Smooth muscle cell (in vitro differentiated cells): Measurements from ENCODE around the gene ENTPD1. TPM values are rescaled to one million over a fixed set of nuclear protein-coding genes. Genes with fewer than 3 reads are reported as not detected.
A peak's percentile ranks its signal among the peaks of the same experiment; 100 is the strongest.
"Not testable (repeated sequence)": the region's sequence is repeated elsewhere in the genome, so short reads cannot be mapped to it uniquely, and the experiment has no call there.

Experiments used
- DNase-seq: peaks from one replicate; lab custom pipeline; 2025; ENCODE audit not compliant: unreplicated experiment; lab: John Stamatoyannopoulos, UW
- H2AFZ ChIP-seq: fragments of 200-600 bp; sonication (generic); 2 replicates; pipeline ENCODE4 v1.6.0; 2016; ENCODE audit warnings: antibody characterized with exemption, low read depth, mild to moderate bottlenecking
- H3F3A ChIP-seq: fragments of 200-600 bp; sonication (generic); 2 replicates; pipeline ENCODE4 v1.6.0; 2017; ENCODE audit warnings: antibody characterized with exemption, low read depth
- H3K27ac ChIP-seq: fragments of 200-600 bp; sonication (generic); 2 replicates; pipeline ENCODE4 v1.5.1; 2016; ENCODE audit warnings: low read depth, mild to moderate bottlenecking
- H3K27me3 ChIP-seq: fragments of 200-600 bp; sonication (generic); 2 replicates; pipeline ENCODE4 v1.6.1; 2016; ENCODE audit warnings: low read depth, mild to moderate bottlenecking
- H3K36me3 ChIP-seq: fragments of 200-600 bp; sonication (generic); 2 replicates; pipeline ENCODE4 v1.5.1; 2016; ENCODE audit warnings: low read depth
- H3K4me1 ChIP-seq: fragments of 200-600 bp; sonication (generic); 2 replicates; pipeline ENCODE4 v1.5.1; 2016; ENCODE audit warnings: low read depth
- H3K4me2 ChIP-seq: fragments of 200-600 bp; sonication (generic); 2 replicates; pipeline ENCODE4 v1.6.0; 2016; ENCODE audit warnings: mild to moderate bottlenecking
- H3K4me3 ChIP-seq: fragments of 200-600 bp; sonication (generic); 2 replicates; pipeline ENCODE4 v1.5.1; 2016; ENCODE audit warnings: mild to moderate bottlenecking
- H3K79me2 ChIP-seq: fragments of 200-600 bp; sonication (generic); 2 replicates; pipeline ENCODE4 v1.6.0; 2016; ENCODE audit warnings: low read depth, mild to moderate bottlenecking
- H3K9ac ChIP-seq: fragments of 200-600 bp; sonication (generic); 2 replicates; pipeline ENCODE4 v1.6.0; 2016; ENCODE audit warnings: low read depth
- H3K9me3 ChIP-seq: fragments of 200-600 bp; sonication (generic); replicated peaks from 2 replicates; pipeline ENCODE4 v1.5.1; 2016; ENCODE audit warnings: low read depth
- H4K20me1 ChIP-seq: fragments of 200-600 bp; sonication (generic); 2 replicates; pipeline ENCODE4 v1.6.0; 2016; ENCODE audit warnings: low read depth
- CTCF ChIP-seq: fragments of 200-600 bp; sonication (generic); IDR thresholded peaks from 2 replicates; pipeline ENCODE4 v1.5.1; 2017; ENCODE audit warnings: borderline replicate concordance, mild to moderate bottlenecking, antibody characterized with exemption; ENCODE audit not compliant: insufficient read depth, poor library complexity, severe bottlenecking
- WGBS: methylation state at CpG from one replicate; pipeline ENCODE4 v1.1.7; 2016; ENCODE audit warnings: low lambda C conversion rate; 5-methylcytosine and 5-hydroxymethylcytosine counted together
- polyA plus RNA-seq: library from polyadenylated mRNA; unstranded; fragments of >200 nt; fragmentation: Nextera tagmentation; extraction: Ambion mirVana; gene quantifications from 2 replicates; pipeline ENCODE4 v1.2.1, GENCODE V29; 2016
- total RNA-seq: library from RNA; depleted of rRNA; stranded (reverse); fragments of >200 nt; gene quantifications from 2 replicates; pipeline ENCODE4 v1.2.3, GENCODE V29; 2014

ENTPD1 gene
- total and polyA plus RNA-seq, 2 experiments from 2014 or later = 2.7 to 5.0 TPM

- no peaks in the 10 kb centered on the region for H3F3A ChIP-seq
Measured at GRCh38 chr10:95761939-95762492, 6.1 kb downstream of the ENTPD1 start.

DNA sequence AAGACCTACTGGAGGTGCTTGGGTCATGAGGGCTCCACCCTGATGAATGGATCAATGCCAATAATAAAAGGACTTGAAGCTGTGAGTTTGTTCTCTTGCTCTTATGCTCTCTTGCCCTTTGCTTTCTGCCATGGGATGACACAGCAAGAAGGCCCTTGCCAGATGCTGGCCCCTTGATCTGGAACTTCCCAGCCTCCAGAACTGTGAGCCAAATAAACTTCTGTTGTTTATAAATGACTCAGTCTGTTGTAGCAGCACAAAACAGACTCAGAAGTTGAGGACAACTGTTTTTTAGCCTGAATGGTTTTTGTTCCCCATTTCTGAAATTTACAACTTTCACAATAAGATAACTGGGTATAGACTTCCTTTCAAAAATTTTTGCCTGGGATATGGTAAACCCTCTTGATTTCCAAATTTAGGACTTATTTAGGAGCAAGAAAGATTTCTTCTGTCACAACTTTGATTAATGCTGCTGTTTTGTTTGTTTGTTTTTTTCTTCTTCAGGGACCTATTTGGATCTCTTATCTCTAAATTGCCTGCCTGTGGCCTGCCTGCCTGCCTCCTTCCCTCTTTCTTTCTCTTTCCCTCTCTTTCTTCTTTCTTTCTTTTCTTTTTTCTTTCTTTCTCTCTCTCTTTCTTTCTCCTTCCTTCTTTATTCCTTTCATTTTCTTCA lies 12.1 kb downstream of the ENTPD1 start:
- Histone ChIP-seq H3K27me3 (no peaks in the 10 kb centered on the region), H2AFZ (peak overlapping the region; percentile 16), H3K4me3 (no peak overlapping the region), H3K4me2 (no peak overlapping the region), H3K9me3 (no peaks in the 10 kb centered on the region), H3K36me3 (no peaks in the 10 kb centered on the region), H4K20me1 (no peaks in the 10 kb centered on the region), H3K27ac (peak overlapping the region; percentile 67), H3F3A (peaks cover 9% of the 10 kb centered on the region), H3K4me1 (no peaks in the 10 kb centered on the region), H3K79me2 (no peaks in the 10 kb centered on the region), H3K9ac (no peak overlapping the region)
- no peak for DNase-seq
- no peak for TF ChIP-seq CTCF

More at GRCh38 chr10:95761939-95762492, 6.1 kb downstream of the ENTPD1 start:
- TF ChIP-seq CTCF = no peak
- H3K4me1 ChIP-seq = no peaks in the 10 kb centered on the region
- no peak overlapping the region for H3K9ac ChIP-seq
- DNase-seq = no peak
- H2AFZ ChIP-seq = no peak overlapping the region
- H3K27me3 ChIP-seq = no peaks in the 10 kb centered on the region
- H3K4me2 ChIP-seq = no peak overlapping the region
- no peak overlapping the region for H3K4me3 ChIP-seq
- no peaks in the 10 kb centered on the region for H3K36me3 ChIP-seq
- WGBS = 83% methylated on average over 3 of the region's 3 CpGs
- no peaks in the 10 kb centered on the region for H3K79me2 ChIP-seq
- no peak overlapping the region for H3K27ac ChIP-seq
- H3K9me3 ChIP-seq = no peaks in the 10 kb centered on the region
- no peaks in the 10 kb centered on the region for H4K20me1 ChIP-seq

GRCh38 chr10:95770084-95770720 lies 14.2 kb downstream of the ENTPD1 start:
- no peak for DNase-seq
- Histone ChIP-seq H3K79me2 (no peaks in the 10 kb centered on the region), H3K4me1 (no peaks in the 10 kb centered on the region), H3K36me3 (no peaks in the 10 kb centered on the region), H4K20me1 (no peaks in the 10 kb centered on the region), H3K4me3 (no peak overlapping the region), H2AFZ (peak overlapping the region; percentile 15), H3K4me2 (no peak overlapping the region), H3K27ac (no peak overlapping the region), H3F3A (peaks cover 9% of the 10 kb centered on the region), H3K9ac (no peak overlapping the region), H3K27me3 (no peaks in the 10 kb centered on the region), H3K9me3 (no peaks in the 10 kb centered on the region)
- no peak for TF ChIP-seq CTCF
- WGBS = 95% methylated on average over 4 of the region's 4 CpGs

- H3K27ac ChIP-seq, H3K4me3 ChIP-seq, H3K4me2 ChIP-seq, H2AFZ ChIP-seq, H3K27me3 ChIP-seq, H3K9me3 ChIP-seq, DNase-seq, H3K4me1 ChIP-seq, H3K9ac ChIP-seq, H3K36me3 ChIP-seq, H3F3A ChIP-seq, H3K79me2 ChIP-seq, H4K20me1 ChIP-seq: not testable (repeated sequence)
- 48% methylated on average over 2 of the region's 2 CpGs for WGBS
Measured at GRCh38 chr10:95773454-95773853, 17.5 kb downstream of the ENTPD1 start.

DNA sequence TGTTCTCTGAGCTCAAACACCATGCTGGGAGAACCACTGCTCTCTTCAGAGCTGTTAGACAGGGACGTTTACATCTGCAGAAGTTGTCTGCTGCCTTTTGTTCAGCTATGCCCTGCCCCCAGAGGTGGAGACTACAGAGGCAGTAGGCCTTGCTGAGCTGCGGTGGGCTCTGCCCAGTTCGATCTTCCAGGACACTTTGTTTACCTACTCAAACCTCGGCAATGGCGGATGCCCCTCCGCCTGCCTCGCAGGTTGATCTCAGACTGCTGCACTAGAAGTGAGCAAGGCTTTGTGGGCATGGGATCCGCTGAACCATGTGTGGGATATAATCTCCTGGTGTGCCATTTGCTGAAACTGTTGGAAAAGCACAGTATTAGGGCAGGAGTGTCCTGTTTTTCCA lies 21.7 kb downstream of the ENTPD1 start:
- not testable (repeated sequence) for H3F3A ChIP-seq

More for the DNA sequence above, 21.7 kb downstream of the ENTPD1 start:
- not testable (repeated sequence) for H3K4me2 ChIP-seq, H4K20me1 ChIP-seq, DNase-seq, H3K4me3 ChIP-seq, H3K27ac ChIP-seq, H3K9me3 ChIP-seq, H3K36me3 ChIP-seq, H3K9ac ChIP-seq, H3K4me1 ChIP-seq, H3K79me2 ChIP-seq, H2AFZ ChIP-seq, H3K27me3 ChIP-seq
- 83% methylated on average over 8 of the region's 8 CpGs for WGBS
